Upper lobe of right lung (tissue), 1 donor: ENCODE data around the gene WDPCP. TPM values are rescaled to one million over a fixed set of nuclear protein-coding genes. Genes with fewer than 3 reads are reported as not detected.
"Not testable (repeated sequence)": the region's sequence is repeated elsewhere in the genome, so short reads cannot be mapped to it uniquely, and the experiment has no call there.

Experiments used
- ATAC-seq: fragments of 200-7000 bp; cut with Tn5 transposase; one replicate; pipeline ENCODE4 v1.9.1; 2020; ENCODE audit warnings: mild to moderate bottlenecking, moderate library complexity
- DNase-seq: peaks from one replicate; pipeline ENCODE4 v3.0.0-alpha.2; 2020
- H3K27ac ChIP-seq: fragments of 200-600 bp; one replicate; pipeline ENCODE4 v1.8.0; 2022
- H3K27me3 ChIP-seq: fragments of 200-600 bp; one replicate; pipeline ENCODE4 v1.8.0; 2022; ENCODE audit warnings: mild to moderate bottlenecking
- H3K36me3 ChIP-seq: fragments of 200-600 bp; one replicate; pipeline ENCODE4 v1.8.0; 2022
- H3K4me1 ChIP-seq: fragments of 200-600 bp; one replicate; pipeline ENCODE4 v1.8.0; 2022
- H3K4me3 ChIP-seq: fragments of 200-600 bp; one replicate; pipeline ENCODE4 v1.8.0; 2022; ENCODE audit warnings: mild to moderate bottlenecking
- H3K9me3 ChIP-seq: fragments of 200-600 bp; one replicate; pipeline ENCODE4 v1.8.0; 2022
- intact Hi-C: fragments of 100-400 bp; cut with DNase I; formaldehyde crosslinking; loops from one replicate; pipeline ENCODE4 v1.11.0; 2022
- total RNA-seq: library from RNA; stranded (reverse); fragmentation: NEBNext Ultra II Directional; extraction: Animal tissue kit (Norgen Biotek cat#: 25700); gene quantifications from one replicate; pipeline ENCODE4 v1.2.1, GENCODE V29; 2021
- TF ChIP-seq, protein P1 (sequence below): fragments of 200-600 bp; IDR thresholded peaks from one replicate; pipeline ENCODE4 v1.8.0; 2022; ENCODE audit warnings: antibody characterized with exemption
- donor health status: DM: no; HTN: yes; CAD: no; lungs with severe emphysema.

WDPCP gene
- total RNA-seq, 1 donor from 2014 or later, result 8.6 TPM

DNA sequence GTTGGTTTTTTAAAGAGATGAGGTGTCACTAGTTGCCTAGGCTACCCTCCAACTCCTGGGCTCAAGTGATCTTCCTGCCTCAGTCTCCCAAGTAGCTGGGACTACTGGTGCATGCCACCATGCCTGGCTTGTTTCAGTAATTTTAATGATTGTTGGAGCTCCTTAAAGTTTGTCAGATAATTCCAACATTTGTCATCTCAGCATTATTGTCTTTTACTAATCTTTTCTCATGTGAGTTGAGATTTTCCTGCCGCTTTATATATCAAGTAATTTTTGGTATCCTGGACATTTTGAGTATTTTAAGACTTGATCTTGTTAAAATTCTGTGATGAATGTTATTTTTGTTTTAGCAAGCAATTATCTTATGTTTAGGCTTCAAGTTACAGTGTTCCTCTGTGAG, 429.0 kb downstream of the WDPCP start:
- TF ChIP-seq, protein P1, sequence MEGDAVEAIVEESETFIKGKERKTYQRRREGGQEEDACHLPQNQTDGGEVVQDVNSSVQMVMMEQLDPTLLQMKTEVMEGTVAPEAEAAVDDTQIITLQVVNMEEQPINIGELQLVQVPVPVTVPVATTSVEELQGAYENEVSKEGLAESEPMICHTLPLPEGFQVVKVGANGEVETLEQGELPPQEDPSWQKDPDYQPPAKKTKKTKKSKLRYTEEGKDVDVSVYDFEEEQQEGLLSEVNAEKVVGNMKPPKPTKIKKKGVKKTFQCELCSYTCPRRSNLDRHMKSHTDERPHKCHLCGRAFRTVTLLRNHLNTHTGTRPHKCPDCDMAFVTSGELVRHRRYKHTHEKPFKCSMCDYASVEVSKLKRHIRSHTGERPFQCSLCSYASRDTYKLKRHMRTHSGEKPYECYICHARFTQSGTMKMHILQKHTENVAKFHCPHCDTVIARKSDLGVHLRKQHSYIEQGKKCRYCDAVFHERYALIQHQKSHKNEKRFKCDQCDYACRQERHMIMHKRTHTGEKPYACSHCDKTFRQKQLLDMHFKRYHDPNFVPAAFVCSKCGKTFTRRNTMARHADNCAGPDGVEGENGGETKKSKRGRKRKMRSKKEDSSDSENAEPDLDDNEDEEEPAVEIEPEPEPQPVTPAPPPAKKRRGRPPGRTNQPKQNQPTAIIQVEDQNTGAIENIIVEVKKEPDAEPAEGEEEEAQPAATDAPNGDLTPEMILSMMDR, result no peak
- no peaks in the 10 kb centered on the region for H3K36me3 ChIP-seq
- no peak overlapping the region for H3K27ac ChIP-seq
- intact Hi-C loops, result no loop called here
- no peaks in the 10 kb centered on the region for H3K9me3 ChIP-seq
- no peaks in the 10 kb centered on the region for H3K4me1 ChIP-seq
- ATAC-seq, result no peak
- no peak overlapping the region for H3K4me3 ChIP-seq
- no peak for DNase-seq
- no peaks in the 10 kb centered on the region for H3K27me3 ChIP-seq

DNA sequence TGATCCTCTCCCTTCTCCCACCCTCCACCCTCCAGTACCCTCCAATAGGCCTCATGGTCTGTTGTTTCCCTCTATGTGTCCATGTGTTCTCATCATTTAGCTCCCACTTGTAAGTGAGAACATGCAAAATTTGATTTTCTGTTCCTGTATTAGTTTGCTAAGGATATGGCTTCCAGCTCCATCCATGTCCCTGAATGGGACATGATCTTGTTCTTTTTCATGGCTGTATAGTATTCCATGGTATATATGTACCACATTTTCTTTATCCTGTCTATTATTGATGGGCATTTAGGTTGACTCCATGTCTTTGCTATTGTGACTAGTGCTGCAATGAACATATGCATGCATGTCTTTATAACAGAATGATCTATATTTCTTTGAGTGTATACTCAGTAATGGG, 451.6 kb downstream of the WDPCP start:
- intact Hi-C loops, ATAC-seq, H3K4me1 ChIP-seq: not testable (repeated sequence)

DNA sequence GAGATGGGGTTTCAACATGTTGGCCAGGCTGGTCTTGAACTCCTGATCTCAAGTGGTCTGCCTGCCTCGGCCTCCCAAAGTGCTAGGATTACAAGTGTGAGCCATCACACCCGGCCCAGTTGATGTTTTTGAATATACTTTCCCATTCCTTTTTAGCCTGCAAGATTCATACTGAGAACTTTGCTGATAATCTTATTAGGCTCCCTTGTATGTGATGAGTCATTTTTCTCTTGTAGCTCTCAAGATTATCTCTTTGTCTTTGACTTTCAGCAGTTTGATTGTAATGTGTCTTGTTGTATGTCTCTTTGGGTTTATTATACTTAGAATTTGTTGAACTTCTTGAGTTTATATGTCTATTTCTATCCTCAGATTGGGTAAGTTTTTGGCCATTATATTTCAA, 456.3 kb downstream of the WDPCP start:
- H3K4me3 ChIP-seq, result no peak overlapping the region
- DNase-seq (no peak), ATAC-seq (no peak)
- H3K27ac ChIP-seq, result no peak overlapping the region
- H3K36me3 ChIP-seq, result no peaks in the 10 kb centered on the region
- H3K27me3 ChIP-seq, result no peaks in the 10 kb centered on the region
- H3K9me3 ChIP-seq, result peaks cover 10% of the 10 kb centered on the region
- H3K4me1 ChIP-seq, result no peaks in the 10 kb centered on the region
- TF ChIP-seq, protein P1, result no peak
- intact Hi-C loops, result no loop called here

More for the DNA sequence above, 451.6 kb downstream of the WDPCP start:
- not testable (repeated sequence) for H3K27me3 ChIP-seq, H3K36me3 ChIP-seq, H3K27ac ChIP-seq, DNase-seq, H3K4me3 ChIP-seq
- peaks cover 12% of the 10 kb centered on the region for H3K9me3 ChIP-seq

DNA sequence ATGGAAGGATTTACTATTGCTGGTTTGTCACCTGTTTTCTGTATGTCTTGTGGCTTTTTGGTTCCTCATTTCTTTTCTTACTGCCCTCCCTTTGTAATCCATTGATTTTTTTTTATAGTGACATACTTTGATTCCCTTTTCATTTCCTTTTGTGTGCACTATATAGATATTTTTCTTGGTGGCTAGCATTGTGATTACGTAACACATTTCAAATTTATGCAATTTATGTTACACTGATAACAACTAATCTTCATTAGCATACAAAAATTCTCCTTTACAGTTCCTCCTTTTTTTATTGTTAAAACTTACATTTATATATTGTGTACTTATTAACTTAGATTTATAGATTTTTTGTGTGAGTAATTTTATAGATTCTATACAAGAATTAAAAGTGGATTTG, 457.1 kb downstream of the WDPCP start:
- Histone ChIP-seq H3K4me1 (no peaks in the 10 kb centered on the region), H3K27me3 (no peaks in the 10 kb centered on the region), H3K27ac (no peak overlapping the region), H3K9me3 (peaks cover 4% of the 10 kb centered on the region), H3K36me3 (no peaks in the 10 kb centered on the region), H3K4me3 (no peak overlapping the region)
- ATAC-seq, result no peak
- no peak for DNase-seq
- intact Hi-C loops, result no loop called here
- TF ChIP-seq, protein P1, result no peak

DNA sequence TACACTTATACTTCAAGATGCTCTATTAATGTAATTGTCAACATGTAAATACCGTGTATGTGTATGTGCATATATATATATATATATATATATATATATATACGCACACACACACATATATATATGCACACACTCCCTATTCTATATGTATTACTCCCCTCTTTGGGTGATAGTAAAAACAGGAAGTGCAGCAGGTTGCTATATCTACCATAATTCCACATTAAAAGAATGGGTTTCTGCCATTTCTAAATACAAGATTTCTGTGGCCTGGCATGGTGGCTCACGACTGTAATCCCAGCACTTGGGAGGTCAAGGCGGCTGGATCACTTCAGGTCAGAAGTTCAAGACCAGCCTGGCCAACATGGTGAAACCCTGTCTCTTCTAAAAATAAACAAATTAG, 460.7 kb downstream of the WDPCP start:
- no peak for DNase-seq
- peaks cover 4% of the 10 kb centered on the region for H3K9me3 ChIP-seq
- no peaks in the 10 kb centered on the region for H3K36me3 ChIP-seq
- H3K4me1 ChIP-seq, result no peaks in the 10 kb centered on the region
- intact Hi-C loops, result no loop called here
- H3K27ac ChIP-seq, result no peak overlapping the region
- H3K27me3 ChIP-seq, result no peaks in the 10 kb centered on the region
- no peak overlapping the region for H3K4me3 ChIP-seq
- TF ChIP-seq, protein P1, result no peak
- no peak for ATAC-seq

DNA sequence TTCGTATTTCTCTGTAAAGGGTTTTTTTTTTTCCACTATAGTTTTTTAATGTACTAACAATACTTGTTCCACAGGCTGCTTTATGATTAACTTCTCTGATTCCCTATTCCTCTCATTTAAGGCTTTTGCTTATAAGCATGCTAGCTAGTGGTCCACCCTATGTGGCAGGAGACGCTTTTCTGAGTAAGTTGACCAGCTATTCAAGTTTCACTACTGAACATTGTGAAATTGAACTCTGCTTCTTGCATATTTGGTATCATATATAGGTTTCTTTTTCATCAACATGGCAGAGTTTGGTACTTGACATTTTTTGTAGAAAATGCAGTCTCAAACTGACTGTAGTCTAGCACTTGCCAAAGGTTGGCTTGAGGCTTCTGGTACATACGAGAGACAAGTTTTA, 463.4 kb downstream of the WDPCP start:
- Histone ChIP-seq H3K4me1 (no peaks in the 10 kb centered on the region), H3K36me3 (no peaks in the 10 kb centered on the region), H3K27ac (no peak overlapping the region), H3K27me3 (no peaks in the 10 kb centered on the region), H3K4me3 (no peak overlapping the region), H3K9me3 (peaks cover 4% of the 10 kb centered on the region)
- ATAC-seq, result no peak
- no peak for DNase-seq
- intact Hi-C loops, result no loop called here
- TF ChIP-seq, protein P1, result no peak
